ENCODE data around the gene PRICKLE2. TPM values are rescaled to one million over a fixed set of nuclear protein-coding genes. Genes with fewer than 3 reads are reported as not detected.

The PRICKLE2 gene
- total and polyA plus RNA-seq, 7 donors = 0.34 to 4.9 (median 2.2) TPM

DNA sequence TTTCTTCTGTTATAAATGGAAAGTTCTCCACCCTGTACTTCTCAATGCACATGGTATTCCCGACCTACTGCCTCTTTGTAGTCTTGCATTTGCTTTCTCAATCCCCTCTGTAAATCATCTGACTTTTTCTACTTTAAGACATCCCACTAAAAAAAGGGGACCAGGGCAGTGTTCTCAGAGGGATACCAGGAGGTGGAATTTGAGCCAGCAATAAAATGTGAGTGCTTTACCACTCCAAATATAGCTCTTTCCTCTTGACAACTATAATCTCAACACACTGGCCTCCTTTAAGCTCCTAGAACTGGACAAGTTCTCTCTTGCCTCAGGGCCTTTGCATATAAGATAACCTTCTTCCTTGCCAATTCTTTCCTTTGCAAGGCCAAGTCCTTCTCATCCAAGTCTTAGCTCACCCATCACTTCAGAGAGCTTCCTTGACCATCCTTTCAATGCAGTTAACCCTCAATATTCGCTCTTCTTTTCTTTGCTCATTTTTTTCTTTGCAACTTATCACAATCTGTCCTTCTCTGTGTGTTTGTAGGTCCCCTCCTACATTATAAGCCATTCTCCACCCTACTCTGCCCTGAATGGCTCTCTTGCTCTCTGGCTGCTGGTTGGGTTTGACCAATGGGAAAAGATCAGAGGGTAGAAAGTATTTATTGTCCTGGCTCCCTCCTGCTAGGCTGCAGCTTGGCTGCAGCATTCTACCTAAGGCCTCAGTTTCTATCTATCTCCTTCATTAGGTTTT, 93.4 kb downstream of the PRICKLE2 start:
- TF ChIP-seq, protein P1, sequence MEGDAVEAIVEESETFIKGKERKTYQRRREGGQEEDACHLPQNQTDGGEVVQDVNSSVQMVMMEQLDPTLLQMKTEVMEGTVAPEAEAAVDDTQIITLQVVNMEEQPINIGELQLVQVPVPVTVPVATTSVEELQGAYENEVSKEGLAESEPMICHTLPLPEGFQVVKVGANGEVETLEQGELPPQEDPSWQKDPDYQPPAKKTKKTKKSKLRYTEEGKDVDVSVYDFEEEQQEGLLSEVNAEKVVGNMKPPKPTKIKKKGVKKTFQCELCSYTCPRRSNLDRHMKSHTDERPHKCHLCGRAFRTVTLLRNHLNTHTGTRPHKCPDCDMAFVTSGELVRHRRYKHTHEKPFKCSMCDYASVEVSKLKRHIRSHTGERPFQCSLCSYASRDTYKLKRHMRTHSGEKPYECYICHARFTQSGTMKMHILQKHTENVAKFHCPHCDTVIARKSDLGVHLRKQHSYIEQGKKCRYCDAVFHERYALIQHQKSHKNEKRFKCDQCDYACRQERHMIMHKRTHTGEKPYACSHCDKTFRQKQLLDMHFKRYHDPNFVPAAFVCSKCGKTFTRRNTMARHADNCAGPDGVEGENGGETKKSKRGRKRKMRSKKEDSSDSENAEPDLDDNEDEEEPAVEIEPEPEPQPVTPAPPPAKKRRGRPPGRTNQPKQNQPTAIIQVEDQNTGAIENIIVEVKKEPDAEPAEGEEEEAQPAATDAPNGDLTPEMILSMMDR (IDR thresholded peaks at IDR 0.05) = no peak
- DNase-seq (no peak), ATAC-seq (no peak)
- H3K27me3 ChIP-seq (ENCODE audit: insufficient read depth in 3 of 3, low read length in 2 of 3) = no peaks in the 10 kb centered on the region
- H3K9me3 ChIP-seq = no peaks in the 10 kb centered on the region
- no peak overlapping the region for H3K4me3 ChIP-seq
- no peaks in the 10 kb centered on the region for H3K36me3 ChIP-seq (ENCODE audit: insufficient read depth in 1 of 2, low read depth in 1 of 2)
- WGBS, 3 donors = 76 to 83% (median 83%) methylated on average over 2 of the region's 2 CpGs
- H3K4me1 ChIP-seq = no peaks in the 10 kb centered on the region
- intact Hi-C loops (cut with DNase I) = no loop called here
- H3K27ac ChIP-seq = no peak overlapping the region

DNA sequence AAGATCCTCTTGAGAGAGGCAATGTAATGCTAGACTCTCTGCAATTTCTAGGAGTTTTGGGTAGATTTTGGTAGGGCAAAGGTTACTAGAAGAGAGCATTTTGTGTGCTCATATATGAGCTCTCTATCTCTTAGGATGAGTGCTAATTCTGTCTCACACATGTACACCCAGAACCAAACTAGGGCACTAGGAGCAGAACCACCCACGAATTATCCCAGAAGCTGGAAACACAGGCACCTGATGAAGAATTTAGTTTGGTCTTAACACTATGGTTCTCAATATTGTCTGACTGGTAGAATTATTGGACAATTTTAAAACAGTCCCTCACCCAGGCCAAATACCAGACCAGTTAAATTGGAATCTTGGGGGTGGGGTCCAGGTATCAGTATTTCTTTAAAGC, 94.8 kb downstream of the PRICKLE2 start:
- intact Hi-C loops (cut with DNase I) = no loop called here
- no peaks in the 10 kb centered on the region for H3K36me3 ChIP-seq (ENCODE audit: insufficient read depth in 1 of 2, low read depth in 1 of 2)
- ATAC-seq (no peak), DNase-seq (no peak)
- WGBS, 3 donors = 87 to 100% (median 96%) methylated on average over 1 of the region's 1 CpG
- H3K4me1 ChIP-seq = no peaks in the 10 kb centered on the region
- H3K4me3 ChIP-seq = no peak overlapping the region
- TF ChIP-seq, protein P1 (IDR thresholded peaks at IDR 0.05) = no peak
- H3K27ac ChIP-seq = no peak overlapping the region
- H3K9me3 ChIP-seq = no peaks in the 10 kb centered on the region
- H3K27me3 ChIP-seq (ENCODE audit: insufficient read depth in 3 of 3, low read length in 2 of 3) = no peaks in the 10 kb centered on the region

DNA sequence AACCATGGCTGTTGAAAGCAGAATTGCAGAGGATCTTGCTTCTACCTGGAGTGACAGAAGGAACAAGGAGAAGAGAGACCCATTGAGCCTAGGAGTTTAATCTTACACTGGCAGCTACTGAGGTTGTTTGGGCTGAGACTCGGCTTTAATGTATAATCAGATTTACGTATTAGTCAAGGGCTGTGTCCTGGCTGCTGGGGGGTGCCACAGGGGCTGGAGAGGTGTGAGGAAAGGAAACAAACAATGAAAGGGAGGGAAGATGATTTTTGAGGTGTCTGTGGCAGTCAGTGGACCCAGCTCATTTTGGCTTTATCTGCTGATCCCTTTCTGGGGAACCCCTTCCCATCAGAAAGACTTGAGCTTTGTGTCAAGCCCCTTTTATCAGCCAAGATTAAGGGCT, 95.7 kb downstream of the PRICKLE2 start:
- H3K36me3 ChIP-seq (ENCODE audit: insufficient read depth in 1 of 2, low read depth in 1 of 2) = no peaks in the 10 kb centered on the region
- H3K27ac ChIP-seq = no peak overlapping the region
- no peak for ATAC-seq
- DNase-seq = no peak
- 62 to 81% (median 68%) methylated on average over 2 of the region's 2 CpGs for WGBS, 3 donors
- TF ChIP-seq, protein P1 (IDR thresholded peaks at IDR 0.05) = no peak
- no peaks in the 10 kb centered on the region for H3K27me3 ChIP-seq (ENCODE audit: insufficient read depth in 3 of 3, low read length in 2 of 3)
- intact Hi-C loops (cut with DNase I) = no loop called here
- no peak overlapping the region for H3K4me3 ChIP-seq
- no peaks in the 10 kb centered on the region for H3K9me3 ChIP-seq
- H3K4me1 ChIP-seq = no peaks in the 10 kb centered on the region

DNA sequence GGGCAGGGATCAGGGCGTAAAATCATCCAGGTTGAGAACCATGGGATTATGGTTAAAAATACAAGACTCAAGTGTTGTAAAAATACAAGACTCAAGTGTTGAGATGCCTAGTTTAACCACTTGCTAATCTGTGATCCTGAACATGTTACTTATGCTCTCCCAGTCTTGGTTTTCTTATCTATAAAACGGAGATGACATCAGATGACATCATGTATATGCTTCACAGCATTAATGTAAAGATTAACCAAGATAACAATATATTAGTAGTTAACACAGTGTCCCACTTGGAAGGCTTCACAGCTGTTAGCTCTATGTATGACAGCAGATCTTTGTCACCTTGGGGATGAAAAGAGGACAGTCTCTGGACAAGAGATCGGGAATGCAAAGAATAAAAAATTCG, 96.2 kb downstream of the PRICKLE2 start:
- 63 to 80% (median 64%) methylated on average over 4 of the region's 4 CpGs for WGBS, 3 donors
- no peaks in the 10 kb centered on the region for H3K36me3 ChIP-seq (ENCODE audit: insufficient read depth in 1 of 2, low read depth in 1 of 2)
- TF ChIP-seq, protein P1 (IDR thresholded peaks at IDR 0.05) = no peak
- intact Hi-C loops (cut with DNase I) = no loop called here
- H3K27me3 ChIP-seq (ENCODE audit: insufficient read depth in 3 of 3, low read length in 2 of 3) = no peaks in the 10 kb centered on the region
- no peak for ATAC-seq
- H3K27ac ChIP-seq = no peak overlapping the region
- H3K4me3 ChIP-seq = no peak overlapping the region
- no peaks in the 10 kb centered on the region for H3K4me1 ChIP-seq
- no peaks in the 10 kb centered on the region for H3K9me3 ChIP-seq
- DNase-seq = no peak

DNA sequence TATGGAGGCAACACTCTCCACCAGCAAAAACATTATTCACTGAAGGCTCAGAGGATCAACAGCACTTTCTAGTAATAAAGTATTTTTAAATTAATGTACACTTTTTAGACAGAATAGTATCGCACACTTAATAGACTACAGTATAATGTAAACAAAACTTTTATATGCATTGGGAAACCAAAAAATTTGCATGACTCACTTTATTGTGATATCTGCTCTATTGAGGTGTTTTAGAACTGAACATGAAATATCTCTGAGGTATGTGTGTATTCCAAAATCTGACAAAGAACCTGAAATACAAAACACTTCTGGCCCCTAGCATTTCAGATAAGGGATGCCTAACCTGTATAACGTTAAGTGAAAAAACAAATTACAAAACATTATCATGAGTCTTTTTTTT, 99.7 kb downstream of the PRICKLE2 start:
- Histone ChIP-seq H3K27me3 (ENCODE audit: insufficient read depth in 3 of 3, low read length in 2 of 3) (no peaks in the 10 kb centered on the region), H3K4me3 (no peak overlapping the region), H3K4me1 (no peaks in the 10 kb centered on the region), H3K27ac (no peak overlapping the region), H3K9me3 (no peaks in the 10 kb centered on the region), H3K36me3 (ENCODE audit: insufficient read depth in 1 of 2, low read depth in 1 of 2) (no peaks in the 10 kb centered on the region)
- no peak for ATAC-seq
- DNase-seq = no peak
- intact Hi-C loops (cut with DNase I) = no loop called here
- TF ChIP-seq, protein P1 (IDR thresholded peaks at IDR 0.05) = no peak
- WGBS, 3 donors = 48 to 95% (median 48%) methylated on average over 2 of the region's 2 CpGs
